GM19099 (cell line): ENCODE measurements around the gene SLC43A3.
A peak's percentile ranks its signal among the peaks of the same experiment; 100 is the strongest.

Source experiments
- POLR2A ChIP-seq: IDR thresholded peaks from 3 replicates; pipeline ENCODE4 v1.6.1; 2011; ENCODE audit warnings: low read depth; ENCODE audit not compliant: insufficient read length; ENCODE audit errors: extremely low read depth

The SLC43A3 gene

GRCh38 chr11:57424137-57424791, 2.7 kb downstream of the SLC43A3 start:
- TF ChIP-seq POLR2A, result no peak

GRCh38 chr11:57422669-57423068, 4.3 kb downstream of the SLC43A3 start:
- peak; percentile 16 for TF ChIP-seq POLR2A

- TF ChIP-seq POLR2A, result no peak
Observed at GRCh38 chr11:57421805-57422204, 5.1 kb downstream of the SLC43A3 start.

GRCh38 chr11:57421066-57421465, 5.9 kb downstream of the SLC43A3 start:
- no peak for TF ChIP-seq POLR2A

- no peak for TF ChIP-seq POLR2A
Observed at GRCh38 chr11:57419146-57419545, 7.8 kb downstream of the SLC43A3 start.

GRCh38 chr11:57418131-57418530, 8.8 kb downstream of the SLC43A3 start:
- TF ChIP-seq POLR2A, result no peak

- no peak for TF ChIP-seq POLR2A
Observed at GRCh38 chr11:57417056-57417455, 9.9 kb downstream of the SLC43A3 start.

- TF ChIP-seq POLR2A, result no peak
Observed at GRCh38 chr11:57416436-57416835, 10.5 kb downstream of the SLC43A3 start.

GRCh38 chr11:57414612-57415212, 12.2 kb downstream of the SLC43A3 start:
- peak; percentile 7 for TF ChIP-seq POLR2A

- no peak for TF ChIP-seq POLR2A
Observed at GRCh38 chr11:57413681-57414080, 13.2 kb downstream of the SLC43A3 start.

- no peak for TF ChIP-seq POLR2A
Observed at GRCh38 chr11:57410287-57410686, 16.6 kb downstream of the SLC43A3 start.

GRCh38 chr11:57409321-57410100, 17.4 kb downstream of the SLC43A3 start:
- TF ChIP-seq POLR2A, result no peak

- TF ChIP-seq POLR2A, result no peak
Observed at GRCh38 chr11:57408771-57409170, 18.1 kb downstream of the SLC43A3 start.

GRCh38 chr11:57407941-57408475, 18.9 kb downstream of the SLC43A3 start:
- TF ChIP-seq POLR2A, result no peak

- TF ChIP-seq POLR2A, result no peak
Observed at GRCh38 chr11:57407010-57407920, 19.7 kb downstream of the SLC43A3 start.
